SK-N-SH (cell line): Measurements from ENCODE around the gene HM13. TPM values are rescaled to one million over a fixed set of nuclear protein-coding genes. Genes with fewer than 3 reads are reported as not detected.

Experiments used
- CTCF ChIA-PET: fragments of 300-600, 350-600 bp; formaldehyde crosslinking; extraction: SDS; loops from one replicate; lab custom pipeline; 2021; lab: Yijun Ruan, JAX
- POLR2A ChIA-PET: fragments of 350-600 bp; sonication (Branson Sonifier 250); formaldehyde crosslinking; extraction: SDS; loops from one replicate; lab custom pipeline; 2020; ENCODE audit warnings: antibody characterized with exemption, inconsistent platforms; lab: Yijun Ruan, JAX
- DNase-seq: peaks from one replicate; pipeline ENCODE4 v3.0.0; 2012
- H2AFZ ChIP-seq: fragments of 200-600 bp; sonication (generic); 2 replicates; pipeline ENCODE4 v1.8.1; 2016; ENCODE audit warnings: antibody characterized with exemption, mild to moderate bottlenecking, low read depth
- H3F3A ChIP-seq: fragments of 200-600 bp; sonication (generic); replicated peaks from 2 replicates; pipeline ENCODE3; 2016; ENCODE audit warnings: antibody characterized with exemption, mild to moderate bottlenecking; ENCODE audit not compliant: insufficient read depth
- H3K27ac ChIP-seq, 2 experiments: fragments of 200-500 bp in 1 of 2; fragments of 200-600 bp in 1 of 2; sonication (Bioruptor generic) in 1 of 2; sonication (generic), shearing (Covaris generic) in 1 of 2; 2 replicates each; pipeline versions ENCODE4 v1.5.1 to v1.6.1; 2014 to 2016; ENCODE audit warnings: low read depth in 2 of 2, inconsistent platforms in 1 of 2, low read length in 1 of 2, mild to moderate bottlenecking in 1 of 2, mixed read lengths in 1 of 2
- H3K27me3 ChIP-seq: fragments of 200-600 bp; sonication (generic), shearing (Covaris generic); 2 replicates; pipeline ENCODE4 v1.6.1; 2016; ENCODE audit warnings: mixed run types; ENCODE audit not compliant: insufficient read depth
- H3K36me3 ChIP-seq, 2 experiments: fragments of 200-500 bp in 1 of 2; fragments of 200-600 bp in 1 of 2; sonication (Bioruptor generic) in 1 of 2; sonication (generic) in 1 of 2; replicated peaks in 1 of 2; 2 replicates each; pipeline versions ENCODE3 to v1.5.1; 2014 to 2016; ENCODE audit warnings: low read length in 1 of 2, mild to moderate bottlenecking in 1 of 2; ENCODE audit not compliant: insufficient read depth in 2 of 2, control insufficient read depth in 1 of 2
- H3K4me1 ChIP-seq, 2 experiments: fragments of 200-500 bp in 1 of 2; fragments of 200-600 bp in 1 of 2; sonication (Bioruptor generic) in 1 of 2; sonication (generic), shearing (Covaris generic) in 1 of 2; 2 replicates each; pipeline versions ENCODE4 v1.5.1 to v1.6.1; 2014 to 2016; ENCODE audit warnings: low read depth in 1 of 2, low read length in 1 of 2, mixed run types in 1 of 2; ENCODE audit not compliant: insufficient read depth in 2 of 2, control insufficient read depth in 1 of 2
- H3K4me2 ChIP-seq: fragments of 200-600 bp; sonication (generic), shearing (Covaris generic); 2 replicates; pipeline ENCODE4 v1.6.1; 2017; ENCODE audit warnings: mixed run types
- H3K4me3 ChIP-seq, 2 experiments: fragments of 200-500 bp in 1 of 2; fragments of 200-600 bp in 1 of 2; sonication (Bioruptor generic) in 1 of 2; sonication (generic), shearing (Covaris generic) in 1 of 2; 2 replicates each; pipeline versions ENCODE4 v1.5.1 to v1.8.1; 2014 to 2016; ENCODE audit warnings: low read depth in 2 of 2, inconsistent platforms in 1 of 2, low read length in 1 of 2, mild to moderate bottlenecking in 1 of 2, mixed read lengths in 1 of 2, moderate library complexity in 1 of 2
- H3K79me2 ChIP-seq: fragments of 200-600 bp; sonication (generic); 2 replicates; pipeline ENCODE4 v1.8.1; 2017; ENCODE audit warnings: mild to moderate bottlenecking; ENCODE audit not compliant: insufficient read depth
- H3K9ac ChIP-seq: fragments of 200-600 bp; sonication (generic); 2 replicates; pipeline ENCODE4 v1.6.1; 2017; ENCODE audit warnings: mixed run types
- H3K9me2 ChIP-seq: fragments of 200-600 bp; sonication (generic); 2 replicates; pipeline ENCODE4 v1.6.1; 2017; ENCODE audit warnings: mixed run types
- H3K9me3 ChIP-seq: fragments of 200-600 bp; sonication (generic); 2 replicates; pipeline ENCODE4 v1.6.1; 2017; ENCODE audit warnings: mixed run types, mild to moderate bottlenecking, moderate library complexity
- H4K20me1 ChIP-seq: fragments of 200-600 bp; sonication (generic); 2 replicates; pipeline ENCODE4 v1.6.1; 2017; ENCODE audit warnings: mild to moderate bottlenecking, mixed run types; ENCODE audit not compliant: insufficient read depth
- CTCF ChIP-seq: fragments of 200-600 bp; sonication (generic); IDR thresholded peaks from 2 replicates; pipeline ENCODE4 v1.6.1; 2017; ENCODE audit warnings: antibody characterized with exemption, mild to moderate bottlenecking, moderate library complexity
- GABPA ChIP-seq: IDR thresholded peaks from 2 replicates; pipeline ENCODE4 v1.4.0; 2012; ENCODE audit warnings: low read depth, mild to moderate bottlenecking
- GATA2 ChIP-seq: sonication (generic); formaldehyde crosslinking; IDR thresholded peaks from 2 replicates; pipeline ENCODE4 v1.5.0; 2020; ENCODE audit warnings: mild to moderate bottlenecking, missing genetic modification reagents
- MEF2A ChIP-seq: IDR thresholded peaks from 2 replicates; pipeline ENCODE4 v1.4.0; 2012; ENCODE audit warnings: low read depth, borderline replicate concordance
- NFIC ChIP-seq: IDR thresholded peaks from 2 replicates; pipeline ENCODE4 v1.4.0; 2012; ENCODE audit warnings: borderline replicate concordance
- RCOR1 ChIP-seq: fragments of 150-350 bp; IDR thresholded peaks from 2 replicates; pipeline ENCODE4 v1.6.1; 2017; ENCODE audit warnings: antibody characterized with exemption, low read length
- RFX5 ChIP-seq: IDR thresholded peaks from 2 replicates; pipeline ENCODE4 v1.6.1; 2012; ENCODE audit warnings: mild to moderate bottlenecking, improper control_type of control experiment, low read length
- RXRA ChIP-seq: IDR thresholded peaks from 2 replicates; pipeline ENCODE4 v1.4.0; 2012; ENCODE audit warnings: low read depth, mild to moderate bottlenecking, borderline replicate concordance
- WGBS: methylation state at CpG from one replicate; pipeline ENCODE4 v1.1.6; 2017; ENCODE audit warnings: low lambda C conversion rate; 5-methylcytosine and 5-hydroxymethylcytosine counted together
- polyA plus RNA-seq, 3 experiments: library from polyadenylated mRNA; depleted of rRNA; stranded (reverse); fragments of >200 nt; gene quantifications; 2 replicates each; pipeline ENCODE4 v1.2.3, GENCODE V29; 2012
- TF ChIP-seq, protein P1 (sequence below): fragments of 150-350 bp; IDR thresholded peaks from 2 replicates; pipeline ENCODE4 v1.6.1; 2017; ENCODE audit warnings: antibody characterized with exemption, low read length, low read depth, borderline replicate concordance

HM13 gene
- polyA plus RNA-seq, 1 of the 3 experiments (the other 2 are of a cell fraction), result 160 TPM

GRCh38 chr20:31474097-31474436 lies 40.2 kb upstream of the HM13 start (continued):
- TF ChIP-seq NFIC, result no peak
- no peak for TF ChIP-seq MEF2A
- TF ChIP-seq RCOR1, result no peak
- TF ChIP-seq GABPA, result no peak
- no peak for TF ChIP-seq RFX5

DNA sequence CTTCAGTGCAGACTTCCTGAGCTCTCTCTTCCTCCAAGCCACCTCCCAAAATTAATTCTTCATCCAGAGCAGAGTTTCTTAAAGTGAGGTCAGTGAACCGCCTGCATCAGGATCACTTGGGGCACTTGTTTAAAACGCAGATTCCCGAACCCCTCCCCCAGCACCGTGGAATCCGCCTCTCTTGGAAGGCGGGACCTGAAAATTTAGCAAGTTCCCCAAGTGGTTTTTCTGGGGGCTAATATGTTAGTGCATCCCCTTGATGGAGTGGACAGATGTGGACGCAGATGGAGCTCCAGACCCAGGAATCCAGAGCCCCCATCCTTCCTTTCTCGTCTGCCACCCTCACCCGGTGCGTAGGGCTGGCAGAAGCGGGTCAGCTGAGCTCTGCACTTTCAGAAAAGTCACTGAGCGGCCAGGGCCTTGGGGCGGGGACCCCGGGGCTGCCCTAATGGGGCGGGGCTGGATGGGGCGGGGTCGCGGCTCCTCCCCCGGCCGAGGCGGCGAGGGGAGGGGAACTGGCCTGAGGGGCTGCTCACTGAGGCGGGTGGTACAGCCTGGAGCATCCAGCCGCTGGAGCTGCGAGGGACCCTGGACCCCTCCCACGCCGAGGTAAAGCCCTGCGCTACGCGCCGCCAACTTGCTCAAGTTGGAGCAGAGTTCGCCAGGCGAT lies 39.3 kb upstream of the HM13 start, which contains the start of the genes DEFB124 and REM1:
Gene DEFB124, minus strand, starts transcription at position 370 of the 670 bp plus-strand sequence. CDS start 2,114 bp downstream, outside the sequence.
Gene REM1, plus strand, starts transcription at position 531 of the 670 bp plus-strand sequence. CDS start 1,158 bp downstream, outside the sequence.
- Histone ChIP-seq H3K4me1 (peaks cover 2 to 7% of the 10 kb centered on the region in 2 experiments; a peak in 2 of 4 replicates), H3K27ac (peak within 1 kb of the TSS in 1 of 2 experiments; percentile 56; a peak in 1 of 4 replicates), H4K20me1 (no peaks in the 10 kb centered on the region), H3K27me3 (no peaks in the 10 kb centered on the region), H3K9me2 (no peaks in the 10 kb centered on the region), H3K4me3 (peak within 1 kb of the TSS; percentile 56 to 75), H3K9me3 (no peaks in the 10 kb centered on the region), H3K9ac (peak within 1 kb of the TSS; percentile 72), H2AFZ (peak within 1 kb of the TSS; percentile 84), H3K4me2 (peak within 1 kb of the TSS; percentile 98), H3K36me3 (no peaks in the 10 kb centered on the region), H3F3A (no peaks in the 10 kb centered on the region), H3K79me2 (no peaks in the 10 kb centered on the region; the same call in 1 of the 2 replicates)
- TF ChIP-seq, protein P1, sequence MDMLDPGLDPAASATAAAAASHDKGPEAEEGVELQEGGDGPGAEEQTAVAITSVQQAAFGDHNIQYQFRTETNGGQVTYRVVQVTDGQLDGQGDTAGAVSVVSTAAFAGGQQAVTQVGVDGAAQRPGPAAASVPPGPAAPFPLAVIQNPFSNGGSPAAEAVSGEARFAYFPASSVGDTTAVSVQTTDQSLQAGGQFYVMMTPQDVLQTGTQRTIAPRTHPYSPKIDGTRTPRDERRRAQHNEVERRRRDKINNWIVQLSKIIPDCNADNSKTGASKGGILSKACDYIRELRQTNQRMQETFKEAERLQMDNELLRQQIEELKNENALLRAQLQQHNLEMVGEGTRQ, result no peak
- TF ChIP-seq GATA2 (CRISPR knock-in tag) (no peak), RXRA (peak; percentile 35; the same call in 1 of the 2 replicates), CTCF (no peak)
- WGBS, result 7% methylated on average over 22 of the region's 33 CpGs
- DNase-seq, result peak; percentile 50
- POLR2A ChIA-PET, result no interaction called here
- CTCF ChIA-PET, result interaction anchor here (1.2 to 2.8 kb wide), 5 partner anchors 10 to 82 kb away, joined by 4 to 12 read pairs (median 4); no protein-coding TSS in a partner anchor
